HTR-8/SVneo (cell line): ENCODE measurements around the gene SCNN1A.

Experiments used
- DNase-seq: peaks from one replicate; pipeline ENCODE4 v3.0.0; 2011; ENCODE audit warnings: low spot score, mixed read lengths; ENCODE audit not compliant: insufficient read length
- FAIRE-seq: peaks from 2 replicates; lab custom pipeline; 2011; peaks lifted over from hg19 to GRCh38; lab: Jason Lieb, UNC

The SCNN1A gene

DNA sequence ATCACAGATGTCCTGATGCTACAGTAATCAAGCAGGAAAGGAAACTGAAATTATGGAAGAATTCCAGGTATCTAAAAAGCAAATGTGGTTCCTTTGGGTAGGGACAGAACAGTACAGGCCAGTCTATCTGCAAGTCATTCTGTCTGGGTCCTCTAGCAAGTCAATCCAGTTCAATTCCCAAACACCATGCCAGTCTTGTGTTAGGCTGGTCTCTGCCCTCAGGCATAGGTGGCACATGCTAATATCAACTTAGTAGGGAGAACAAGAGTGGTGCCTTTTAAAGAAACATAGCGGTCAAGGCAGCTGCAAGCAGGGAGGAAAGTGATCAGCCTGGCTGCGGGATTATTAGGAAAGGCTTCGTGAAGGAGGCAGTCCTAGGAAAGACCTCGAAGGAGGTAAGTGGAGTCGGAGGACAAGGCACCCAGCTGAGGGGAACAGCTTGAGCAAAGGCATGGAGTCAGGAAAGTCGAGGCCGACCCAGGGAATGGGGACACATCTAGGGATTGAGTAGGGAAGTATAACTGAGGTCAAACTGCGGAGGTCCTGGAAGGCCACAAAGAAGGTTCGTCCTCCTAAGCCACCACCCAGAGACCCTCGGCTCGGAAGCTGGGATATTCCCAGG is 68.7 kb downstream of the SCNN1A start:
- FAIRE-seq (peak; percentile 71), DNase-seq (no peak)

DNA sequence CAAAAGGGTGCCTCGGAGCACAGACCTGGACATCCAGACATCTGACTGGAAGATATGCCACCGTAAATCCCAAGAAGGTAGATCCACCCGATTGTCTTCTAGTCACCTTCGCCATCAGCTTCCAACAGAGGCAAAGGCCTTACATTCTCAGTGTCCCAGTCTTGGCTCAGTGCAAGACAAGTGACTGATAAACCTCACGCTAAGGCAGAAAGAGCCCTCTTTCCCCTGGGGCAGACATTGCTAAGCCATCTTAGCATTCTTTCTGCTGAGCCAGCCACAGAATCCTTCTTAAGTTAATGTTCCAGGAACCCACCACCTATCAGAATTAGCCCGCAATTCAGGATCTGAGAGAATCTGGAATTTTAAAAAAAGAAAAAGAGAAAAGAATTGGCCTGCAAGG is 69.2 kb downstream of the SCNN1A start:
- FAIRE-seq (no peak), DNase-seq (no peak)

GRCh38 chr12:6303071-6303470 is 72.3 kb downstream of the SCNN1A start:
- FAIRE-seq, result no peak

GRCh38 chr12:6302621-6303020 is 72.7 kb downstream of the SCNN1A start:
- FAIRE-seq (no peak), DNase-seq (no peak)

More at GRCh38 chr12:6303071-6303470, 72.3 kb downstream of the SCNN1A start:
- no peak for DNase-seq

DNA sequence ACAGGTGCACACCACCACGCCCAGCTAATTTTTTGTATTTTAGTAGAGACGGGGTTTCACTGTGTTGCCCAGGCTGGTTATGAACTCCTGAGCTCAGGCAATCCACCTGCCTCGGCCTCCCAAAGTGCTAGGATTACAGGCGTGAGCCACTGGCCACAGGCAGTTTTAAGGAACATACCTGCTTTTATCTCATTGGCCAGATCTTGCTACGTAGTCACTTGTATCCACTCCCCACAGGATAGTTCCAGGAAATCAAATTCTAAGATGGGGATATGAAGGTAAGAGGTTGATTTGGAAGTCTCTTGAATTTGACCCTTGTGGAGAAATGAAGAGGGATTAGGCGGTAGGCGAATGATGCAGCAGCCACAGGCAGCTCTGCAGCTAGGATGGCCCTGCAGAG is 73.6 kb downstream of the SCNN1A start:
- DNase-seq (no peak), FAIRE-seq (no peak)

DNA sequence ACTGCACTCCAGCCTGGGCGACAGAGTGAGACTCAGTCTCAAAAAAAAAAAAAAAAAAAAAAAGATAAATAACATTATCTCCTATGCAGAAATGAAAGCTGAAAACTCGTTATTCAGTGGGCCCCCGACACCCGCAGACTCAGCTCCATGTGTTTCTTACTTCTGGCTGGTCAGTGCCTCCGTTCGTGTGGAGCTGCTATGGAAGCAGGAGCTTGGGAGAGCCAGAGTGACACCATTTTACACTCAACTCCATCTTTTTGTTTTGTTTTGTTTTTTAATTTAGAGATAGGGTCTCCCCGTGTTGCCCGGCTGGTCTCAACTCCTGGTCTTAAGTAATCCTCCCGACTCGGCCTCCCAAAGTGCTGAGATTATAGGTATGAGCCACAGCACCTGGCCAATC is 78.2 kb downstream of the SCNN1A start:
- no peak for FAIRE-seq
- DNase-seq, result no peak
